Measurements from ENCODE around the gene MATN4. TPM values are rescaled to one million over a fixed set of nuclear protein-coding genes. Genes with fewer than 3 reads are reported as not detected.
"Not testable (repeated sequence)": the region's sequence is repeated elsewhere in the genome, so short reads cannot be mapped to it uniquely, and the experiment has no call there.

The MATN4 gene
- total RNA-seq = 1.2 and 1.5 TPM in 2 replicates

GRCh38 chr20:45308117-45308778 lies at the start of gene MATN4:
Gene MATN4 (minus strand): TSS chr20:45308299. CDS start chr20:45305582, 2,717 bp downstream.
- peaks cover 15% of the 10 kb centered on the region for H3K4me1 Mint-ChIP-seq
- intact Hi-C loops (cut with micrococcal nuclease) = no loop called here
- no peaks in the 10 kb centered on the region for H3K9me3 Mint-ChIP-seq
- no peak within 1 kb of the TSS for H3K27ac Mint-ChIP-seq
- DNase-seq = no peak
- H3K27me3 Mint-ChIP-seq = peaks cover 19% of the 10 kb centered on the region
- peaks cover 8% of the 10 kb centered on the region for H3K36me3 Mint-ChIP-seq (ENCODE audit: low read depth)
- H3K4me3 Mint-ChIP-seq = no peak within 1 kb of the TSS

- Mint-ChIP-seq H3K27me3 (no peaks in the 10 kb centered on the region), H3K36me3 (ENCODE audit: low read depth) (no peaks in the 10 kb centered on the region), H3K4me3 (peak overlapping the region; percentile 82), H3K9me3 (no peaks in the 10 kb centered on the region), H3K4me1 (peaks cover 57% of the 10 kb centered on the region), H3K27ac (peak overlapping the region; percentile 96)
- DNase-seq = peak; percentile 76
- intact Hi-C loops (cut with micrococcal nuclease) = loop anchor here (2.0 to 5.0 kb wide), 4 partner anchors 37 to 437 kb away; partner anchors contain the start of genes DNTTIP1 and WFDC3
Measured at GRCh38 chr20:45355209-45356084, 47.3 kb upstream of the MATN4 start.

GRCh38 chr20:45354423-45355208 lies 46.5 kb upstream of the MATN4 start:
- no peaks in the 10 kb centered on the region for H3K36me3 Mint-ChIP-seq (ENCODE audit: low read depth)
- no peaks in the 10 kb centered on the region for H3K27me3 Mint-ChIP-seq
- no peak for DNase-seq
- peak overlapping the region; percentile 82 for H3K4me3 Mint-ChIP-seq
- peak overlapping the region; percentile 96 for H3K27ac Mint-ChIP-seq
- peaks cover 59% of the 10 kb centered on the region for H3K4me1 Mint-ChIP-seq
- H3K9me3 Mint-ChIP-seq = no peaks in the 10 kb centered on the region
- intact Hi-C loops (cut with micrococcal nuclease) = loop anchor here (2.0 to 5.0 kb wide), 4 partner anchors 36 to 438 kb away; partner anchors contain the start of genes DNTTIP1 and WFDC3

GRCh38 chr20:45353746-45354145 lies 45.6 kb upstream of the MATN4 start:
- H3K4me1 Mint-ChIP-seq = peaks cover 56% of the 10 kb centered on the region
- H3K4me3 Mint-ChIP-seq = peak overlapping the region; percentile 82
- intact Hi-C loops (cut with micrococcal nuclease) = loop anchor here (2.0 kb wide), 3 partner anchors 35 to 399 kb away; no protein-coding TSS in a partner anchor
- no peaks in the 10 kb centered on the region for H3K9me3 Mint-ChIP-seq
- no peaks in the 10 kb centered on the region for H3K36me3 Mint-ChIP-seq (ENCODE audit: low read depth)
- no peak for DNase-seq
- no peaks in the 10 kb centered on the region for H3K27me3 Mint-ChIP-seq
- peak overlapping the region; percentile 96 for H3K27ac Mint-ChIP-seq

DNA sequence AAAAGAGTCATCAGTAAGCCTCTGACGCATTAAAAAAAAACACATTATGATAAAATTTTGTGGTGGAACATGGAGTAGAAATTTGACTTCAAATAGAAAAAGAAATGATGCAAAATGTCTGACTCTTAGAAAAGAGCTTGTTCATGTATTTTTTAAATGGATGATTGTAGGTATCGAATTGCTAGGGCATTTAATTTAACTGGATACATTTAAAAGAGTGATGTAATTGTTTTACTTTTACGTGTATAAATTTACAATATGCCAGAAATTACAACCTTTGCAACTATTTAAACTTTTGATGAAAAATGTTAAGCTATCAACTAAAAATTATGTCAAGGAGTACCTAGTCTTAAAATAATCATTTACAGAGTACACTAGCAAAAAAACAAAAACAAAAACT lies 44.6 kb upstream of the MATN4 start:
- Mint-ChIP-seq H3K4me1 (peaks cover 51% of the 10 kb centered on the region), H3K4me3 (no peak overlapping the region), H3K27ac (no peak overlapping the region), H3K36me3 (ENCODE audit: low read depth) (peaks cover 1% of the 10 kb centered on the region), H3K9me3 (no peaks in the 10 kb centered on the region), H3K27me3 (no peaks in the 10 kb centered on the region)
- intact Hi-C loops (cut with micrococcal nuclease) = no loop called here
- no peak for DNase-seq

DNA sequence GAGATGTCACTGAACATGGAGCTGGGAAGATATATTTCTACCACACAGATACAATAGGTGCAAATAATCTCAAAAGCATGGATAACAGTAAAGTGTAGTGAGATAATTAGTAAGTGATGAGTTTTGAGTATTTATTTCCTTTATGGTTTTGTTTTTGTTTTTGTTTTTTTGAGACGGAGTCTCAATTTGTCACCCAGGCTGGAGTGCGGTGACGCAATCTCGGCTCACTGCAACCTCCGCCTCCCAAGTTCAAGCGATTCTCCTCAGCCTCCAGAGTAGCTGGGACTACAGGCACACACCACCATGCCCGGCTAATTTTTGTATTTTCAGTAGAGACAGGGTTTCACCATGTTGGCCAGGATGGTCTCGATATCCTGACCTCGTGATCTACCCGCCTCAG lies 42.7 kb upstream of the MATN4 start:
- intact Hi-C loops (cut with micrococcal nuclease); H3K4me3 Mint-ChIP-seq; H3K9me3 Mint-ChIP-seq; H3K27me3 Mint-ChIP-seq; DNase-seq; H3K27ac Mint-ChIP-seq: not testable (repeated sequence)
- H3K36me3 Mint-ChIP-seq (ENCODE audit: low read depth) = peaks cover 15% of the 10 kb centered on the region
- H3K4me1 Mint-ChIP-seq = peaks cover 56% of the 10 kb centered on the region

GRCh38 chr20:45350217-45350616 lies 42.1 kb upstream of the MATN4 start:
- Mint-ChIP-seq H3K9me3 (no peaks in the 10 kb centered on the region), H3K4me1 (peaks cover 56% of the 10 kb centered on the region), H3K27ac (no peak overlapping the region), H3K27me3 (no peaks in the 10 kb centered on the region), H3K36me3 (ENCODE audit: low read depth) (peaks cover 20% of the 10 kb centered on the region), H3K4me3 (no peak overlapping the region)
- DNase-seq = no peak
- intact Hi-C loops (cut with micrococcal nuclease) = no loop called here

DNA sequence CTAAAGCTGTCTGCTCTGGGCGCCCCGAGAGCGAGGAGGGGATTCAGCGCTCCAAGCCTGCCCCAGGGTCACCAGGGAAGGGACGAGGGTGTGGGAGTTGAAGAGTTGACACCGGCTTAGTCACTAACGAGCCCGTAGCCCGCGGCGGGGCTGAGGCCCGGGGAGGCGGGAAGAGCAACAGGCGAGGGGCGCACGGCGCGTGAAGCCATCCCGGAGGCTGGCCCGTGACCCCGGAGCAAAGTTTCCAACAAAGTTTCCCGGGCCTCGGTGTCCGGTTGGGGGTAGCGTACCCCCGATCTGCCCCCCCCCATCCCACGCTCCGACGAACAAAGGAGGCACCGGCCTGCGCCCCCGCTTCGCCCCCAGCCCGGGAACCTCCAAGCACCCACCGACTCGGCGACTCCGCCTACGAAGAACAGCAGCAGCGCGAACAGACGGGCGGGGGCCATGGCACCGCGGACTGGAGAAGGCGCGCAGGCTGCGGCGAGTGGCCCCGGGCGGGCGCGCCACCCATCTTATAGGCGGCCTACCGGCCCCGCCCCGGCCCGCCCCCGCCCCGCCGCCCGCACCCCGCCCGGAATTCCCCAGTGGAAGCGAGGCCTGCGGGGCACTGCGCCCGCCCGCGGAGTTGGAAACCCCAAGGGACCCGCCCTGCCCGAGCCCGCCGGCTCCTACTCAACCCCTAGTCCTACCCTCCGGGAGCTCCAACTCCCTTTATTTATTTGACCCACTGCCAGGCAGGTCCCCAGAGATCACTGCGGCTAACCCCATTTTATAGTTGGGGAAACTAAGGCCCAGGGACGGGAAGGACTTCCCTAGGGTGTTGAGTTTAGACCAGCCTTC lies 40.1 kb upstream of the MATN4 start, which contains the start of gene SDC4:
Gene SDC4 (minus strand): TSS at position 489 of the 843 bp plus-strand sequence. CDS start 40 bp downstream, at position 449.
- Mint-ChIP-seq H3K9me3 (no peaks in the 10 kb centered on the region), H3K27me3 (no peaks in the 10 kb centered on the region), H3K27ac (peak within 1 kb of the TSS; percentile 88), H3K4me1 (peaks cover 55% of the 10 kb centered on the region), H3K4me3 (peak within 1 kb of the TSS; percentile 92), H3K36me3 (ENCODE audit: low read depth) (peaks cover 35% of the 10 kb centered on the region)
- DNase-seq = peak; percentile 91
- intact Hi-C loops (cut with micrococcal nuclease) = loop anchor here (1.0 kb wide), 1 partner anchor 15 kb away; the partner anchor contains the start of gene SYS1

DNA sequence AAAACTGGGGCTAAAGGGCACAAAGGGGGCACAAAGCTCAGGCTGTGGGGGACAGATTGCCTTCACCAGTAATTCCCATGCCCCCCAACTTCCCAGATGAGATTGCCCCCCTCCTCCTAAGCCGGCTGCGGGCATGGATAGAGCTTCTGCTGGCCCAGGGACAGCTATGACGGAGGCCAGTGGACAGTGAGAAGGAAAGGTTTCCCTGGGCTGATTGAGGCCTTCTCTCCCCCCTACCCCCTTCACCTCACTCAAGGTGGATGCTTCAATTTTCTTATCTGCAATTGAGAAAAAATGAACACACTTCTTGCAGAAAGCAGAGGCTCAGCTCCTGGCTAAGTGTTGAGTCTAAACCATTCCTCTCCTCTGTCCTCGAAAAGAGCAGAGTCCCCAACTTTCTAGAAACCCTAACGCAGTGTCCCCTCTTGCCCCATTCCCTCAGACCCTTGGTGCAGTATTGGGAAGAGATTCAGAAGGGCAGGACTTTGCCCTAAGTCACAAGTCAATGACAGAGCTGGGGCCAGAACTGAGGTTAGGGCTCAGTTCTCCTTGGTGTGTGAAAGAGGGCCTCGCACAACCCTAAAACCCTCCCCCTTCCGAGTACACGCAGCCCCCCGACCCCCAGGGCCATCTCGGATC lies 39.3 kb upstream of the MATN4 start:
- no peak for DNase-seq
- Mint-ChIP-seq H3K4me3 (peak overlapping the region; percentile 92), H3K27me3 (no peaks in the 10 kb centered on the region), H3K36me3 (ENCODE audit: low read depth) (peaks cover 35% of the 10 kb centered on the region), H3K9me3 (no peaks in the 10 kb centered on the region), H3K27ac (peak overlapping the region; percentile 86), H3K4me1 (peaks cover 57% of the 10 kb centered on the region)
- intact Hi-C loops (cut with micrococcal nuclease) = no loop called here

GRCh38 chr20:45346851-45347250 lies 38.8 kb upstream of the MATN4 start:
- Mint-ChIP-seq H3K27me3 (no peaks in the 10 kb centered on the region), H3K9me3 (no peaks in the 10 kb centered on the region), H3K4me1 (peaks cover 61% of the 10 kb centered on the region), H3K27ac (peak overlapping the region; percentile 76), H3K36me3 (ENCODE audit: low read depth) (peaks cover 37% of the 10 kb centered on the region), H3K4me3 (peak overlapping the region; percentile 92)
- intact Hi-C loops (cut with micrococcal nuclease) = no loop called here
- DNase-seq = no peak

DNA sequence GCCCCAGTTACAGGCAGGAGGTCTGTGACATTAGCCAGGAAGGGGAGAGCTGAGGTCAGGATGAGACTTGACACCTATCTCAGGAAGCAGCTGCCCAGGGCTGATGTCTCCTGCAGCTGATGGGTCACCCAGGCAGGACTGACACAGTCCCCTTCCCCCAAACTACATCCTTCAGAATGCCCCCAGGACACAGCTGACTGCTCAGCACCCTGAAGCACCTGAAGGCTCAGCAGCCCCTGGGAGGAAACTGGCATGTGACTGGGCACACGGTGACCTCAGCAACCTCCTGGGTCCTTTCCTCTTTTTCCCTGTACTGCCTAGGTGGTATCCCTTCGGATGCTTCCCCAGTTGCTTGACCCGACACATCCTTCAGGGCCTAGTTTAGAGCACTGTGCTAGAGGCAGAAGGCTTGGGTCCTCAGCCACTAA lies 38.2 kb upstream of the MATN4 start:
- peaks cover 63% of the 10 kb centered on the region for H3K4me1 Mint-ChIP-seq
- peak; percentile 69 for DNase-seq
- peaks cover 40% of the 10 kb centered on the region for H3K36me3 Mint-ChIP-seq (ENCODE audit: low read depth)
- H3K4me3 Mint-ChIP-seq = peak overlapping the region; percentile 92
- H3K27me3 Mint-ChIP-seq = no peaks in the 10 kb centered on the region
- peak overlapping the region; percentile 52 for H3K27ac Mint-ChIP-seq
- H3K9me3 Mint-ChIP-seq = no peaks in the 10 kb centered on the region
- intact Hi-C loops (cut with micrococcal nuclease) = no loop called here

GRCh38 chr20:45345104-45345936 lies 37.2 kb upstream of the MATN4 start:
- Mint-ChIP-seq H3K9me3 (no peaks in the 10 kb centered on the region), H3K27ac (peak overlapping the region; percentile 62), H3K27me3 (no peaks in the 10 kb centered on the region), H3K4me1 (peaks cover 68% of the 10 kb centered on the region), H3K36me3 (ENCODE audit: low read depth) (peaks cover 48% of the 10 kb centered on the region), H3K4me3 (peak overlapping the region; percentile 92)
- intact Hi-C loops (cut with micrococcal nuclease) = no loop called here
- peak; percentile 59 for DNase-seq

All from activated CD4-positive, alpha-beta T cell treated with anti-CD3 and anti-CD28 coated beads, Interleukin-2, amount 10 ng/mL, durations not matched to agents 24 days and 14 days (primary cell).